Measurements from ENCODE around the gene STK32B. TPM values are rescaled to one million over a fixed set of nuclear protein-coding genes. Genes with fewer than 3 reads are reported as not detected.

STK32B gene
- total and polyA plus RNA-seq, 2 of the 8 experiments (the other 6 are each of a cell fraction or from before 2014, with no cell fraction given): 2.3 to 2.5 TPM

GRCh38 chr4:5260121-5260520 is 208.8 kb downstream of the STK32B start:
- POLR2A ChIA-PET (ENCODE audit: partially characterized antibody): no interaction called here
- CTCF ChIA-PET (ENCODE audit: partially characterized antibody): no interaction called here

More at GRCh38 chr4:5260121-5260520, 208.8 kb downstream of the STK32B start:
- Histone ChIP-seq H2AK5ac (ENCODE audit: low read depth, low read length) (no peak overlapping the region), H3K79me1 (ENCODE audit: low read depth, low read length) (no peaks in the 10 kb centered on the region), H4K20me1 (replicated peaks in 1 of 2; ENCODE audit: control insufficient read depth in 1 of 2, insufficient read depth in 2 of 2, low read length in 2 of 2) (no peaks in the 10 kb centered on the region), H3K4me1 (replicated peaks in 1 of 4; ENCODE audit: control insufficient read depth in 3 of 4, insufficient read depth in 4 of 4, low read length in 3 of 4) (no peaks in the 10 kb centered on the region), H3K23me2 (ENCODE audit: low read depth, low read length) (peaks cover 4% of the 10 kb centered on the region; the same call in 1 of the 2 replicates), H2BK15ac (ENCODE audit: low read length) (no peak overlapping the region), H3K56ac (replicated peaks; ENCODE audit: insufficient read length, low read depth, low read length) (no peak overlapping the region), H3K27me3 (replicated peaks in 1 of 4; ENCODE audit: control insufficient read depth in 3 of 4, extremely low read depth in 1 of 4, insufficient read depth in 3 of 4, low read length in 3 of 4) (no peaks in the 10 kb centered on the region), H3K4me3 (ENCODE audit: extremely low read depth in 1 of 4, insufficient read depth in 2 of 4, low read depth in 3 of 4, low read length in 4 of 4) (no peak overlapping the region), H3K4me2 (ENCODE audit: insufficient read depth in 1 of 2, low read depth in 2 of 2, low read length in 2 of 2) (no peak overlapping the region), H3K4ac (replicated peaks; ENCODE audit: insufficient read length, low read depth, low read length) (no peak overlapping the region), H2BK5ac (ENCODE audit: low read depth, low read length) (no peak overlapping the region), H4K5ac (ENCODE audit: insufficient read length, low read depth, low read length) (no peak overlapping the region), H3K36me3 (ENCODE audit: control insufficient read depth in 2 of 4, insufficient read depth in 4 of 4, low read length in 3 of 4) (no peaks in the 10 kb centered on the region), H2BK20ac (ENCODE audit: low read length) (no peak overlapping the region), H2BK120ac (replicated peaks; ENCODE audit: low read depth, low read length) (no peak overlapping the region), H3K18ac (ENCODE audit: extremely low read depth, low read length) (no peak overlapping the region), H3K23ac (ENCODE audit: insufficient read length) (no peak overlapping the region), H4K8ac (ENCODE audit: extremely low read depth, insufficient read depth, low read length) (no peak overlapping the region), H3K14ac (ENCODE audit: insufficient read length) (no peak overlapping the region), H3K9me3 (ENCODE audit: insufficient read depth in 2 of 2, low read depth in 1 of 2, low read length in 1 of 2) (no peaks in the 10 kb centered on the region), H3K9ac (replicated peaks in 1 of 4; ENCODE audit: extremely low read depth in 1 of 4, low read depth in 3 of 4, low read length in 3 of 4) (no peak overlapping the region), H3K79me2 (ENCODE audit: control insufficient read depth in 1 of 2, insufficient read depth in 2 of 2, low read length in 2 of 2) (no peaks in the 10 kb centered on the region), H4K91ac (replicated peaks; ENCODE audit: insufficient read length, low read length) (no peak overlapping the region), H2AFZ (ENCODE audit: low read length) (no peak overlapping the region), H2BK12ac (ENCODE audit: low read depth, low read length) (no peak overlapping the region), H3K27ac (ENCODE audit: low read depth, low read length) (no peak overlapping the region)
- no peak for DNase-seq (ENCODE audit: low read depth in 1 of 2, low spot score in 2 of 2)
- no peak for FAIRE-seq
- TF ChIP-seq BCL11A (IDR thresholded peaks at IDR 0.05; ENCODE audit: low read depth in 2 of 2, low read length in 2 of 2) (no peak), BRCA1 (IDR thresholded peaks at IDR 0.05; ENCODE audit: low read depth, low read length) (no peak), SP2 (IDR thresholded peaks at IDR 0.05; ENCODE audit: low read length) (no peak), YY1 (IDR thresholded peaks at IDR 0.05; ENCODE audit: low read depth, low read length) (no peak), SIRT6 (IDR thresholded peaks at IDR 0.05; ENCODE audit: low read length) (no peak), SP4 (IDR thresholded peaks at IDR 0.05; ENCODE audit: low read length) (no peak), KDM5A (IDR thresholded peaks at IDR 0.05; ENCODE audit: low read length) (no peak)
- TF ChIP-seq, protein P1, sequence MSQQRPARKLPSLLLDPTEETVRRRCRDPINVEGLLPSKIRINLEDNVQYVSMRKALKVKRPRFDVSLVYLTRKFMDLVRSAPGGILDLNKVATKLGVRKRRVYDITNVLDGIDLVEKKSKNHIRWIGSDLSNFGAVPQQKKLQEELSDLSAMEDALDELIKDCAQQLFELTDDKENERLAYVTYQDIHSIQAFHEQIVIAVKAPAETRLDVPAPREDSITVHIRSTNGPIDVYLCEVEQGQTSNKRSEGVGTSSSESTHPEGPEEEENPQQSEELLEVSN (IDR thresholded peaks at IDR 0.05): no peak
- 90% methylated on average over 6 of the region's 6 CpGs; no CpG with 5 or more reads in 1 of the 2 experiments for WGBS, 2 experiments (ENCODE audit: extremely low coverage in 1 of 2, insufficient coverage in 1 of 2, insufficient read length in 1 of 2, insufficient replicate concordance in 2 of 2, low coverage in 1 of 2, low lambda C conversion rate in 2 of 2, missing lambda C conversion rate in 1 of 2)

Data from H1 (cell line).